NCI-H1417 (cell line): ENCODE data around the gene CDH5.
"Not testable (repeated sequence)": the region's sequence is repeated elsewhere in the genome, so short reads cannot be mapped to it uniquely, and the experiment has no call there.

Source experiments
- DNase-seq, 3 experiments: peaks; one replicate each; lab custom pipeline; 2025; lab: John Stamatoyannopoulos, UW

Gene CDH5

GRCh38 chr16:66437391-66437945 lies 71.0 kb downstream of the CDH5 start:
- no peak for DNase-seq

GRCh38 chr16:66438536-66438935 lies 72.0 kb downstream of the CDH5 start:
- DNase-seq = no peak

- no peak for DNase-seq
Measured at GRCh38 chr16:66439051-66439730, 72.7 kb downstream of the CDH5 start.

- no peak for DNase-seq
Measured at GRCh38 chr16:66440271-66440802, 73.8 kb downstream of the CDH5 start.

- DNase-seq = no peak
Measured at GRCh38 chr16:66440970-66441369, 74.5 kb downstream of the CDH5 start.

- DNase-seq = no peak
Measured at GRCh38 chr16:66441586-66442375, 75.3 kb downstream of the CDH5 start.

- no peak for DNase-seq
Measured at GRCh38 chr16:66442502-66443268, 76.2 kb downstream of the CDH5 start.

GRCh38 chr16:66443269-66443652 lies 76.8 kb downstream of the CDH5 start:
- DNase-seq = no peak

- DNase-seq = no peak
Measured at GRCh38 chr16:66444049-66444481, 77.6 kb downstream of the CDH5 start.

GRCh38 chr16:66446737-66447136 lies 80.2 kb downstream of the CDH5 start:
- DNase-seq = no peak

- DNase-seq = no peak
Measured at GRCh38 chr16:66447491-66447890, 81.0 kb downstream of the CDH5 start.

GRCh38 chr16:66451548-66451947 lies 85.1 kb downstream of the CDH5 start:
- no peak for DNase-seq

- DNase-seq = not testable (repeated sequence)
Measured at GRCh38 chr16:66453230-66453629, 86.7 kb downstream of the CDH5 start.
